WTC11 (cell line): ENCODE results near the gene PRKAR2B. TPM values are rescaled to one million over a fixed set of nuclear protein-coding genes. Genes with fewer than 3 reads are reported as not detected.

Source experiments
- ATAC-seq: fragments of 200-7000 bp; cut with Tn5 transposase; 2 replicates; pipeline ENCODE4 v1.10.0; 2021; ENCODE audit warnings: mild to moderate bottlenecking, moderate library complexity
- CTCF ChIA-PET: fragments of 300-600 bp; sonication (Branson Sonifier 250); formaldehyde crosslinking; loops from one replicate; lab custom pipeline; 2021; ENCODE audit warnings: antibody characterized with exemption; lab: Charles Lee
- POLR2A ChIA-PET: fragments of 350-600 bp; sonication (Branson Sonifier 250); formaldehyde crosslinking; loops from one replicate; lab custom pipeline; 2021; ENCODE audit warnings: antibody characterized with exemption; lab: Charles Lee
- DNase-seq: peaks from one replicate; pipeline ENCODE4 v3.0.0; 2021; ENCODE audit warnings: low spot score
- H3K27ac Mint-ChIP-seq: 2 replicates; pipeline ENCODE4 v1.8.0; 2021; ENCODE audit warnings: mixed read lengths
- H3K27me3 Mint-ChIP-seq: 2 replicates; pipeline ENCODE4 v1.8.0; 2021; ENCODE audit warnings: low read depth, mild to moderate bottlenecking, moderate library complexity, mixed read lengths
- H3K36me3 Mint-ChIP-seq: 2 replicates; pipeline ENCODE4 v1.8.0; 2021; ENCODE audit warnings: mixed read lengths
- H3K4me1 Mint-ChIP-seq: 2 replicates; pipeline ENCODE4 v1.8.0; 2022; ENCODE audit warnings: mixed read lengths
- H3K4me3 Mint-ChIP-seq: 2 replicates; pipeline ENCODE4 v1.8.0; 2021; ENCODE audit warnings: mild to moderate bottlenecking, moderate library complexity, mixed read lengths
- H3K9me3 Mint-ChIP-seq: 2 replicates; pipeline ENCODE4 v1.8.0; 2021; ENCODE audit warnings: mixed read lengths
- ATF1 ChIP-seq: sonication (generic); formaldehyde crosslinking; IDR thresholded peaks from 2 replicates; pipeline ENCODE4 v1.8.1; 2023; ENCODE audit warnings: mild to moderate bottlenecking, moderate library complexity, missing genetic modification reagents
- CBFB ChIP-seq: sonication (generic); formaldehyde crosslinking; IDR thresholded peaks from 2 replicates; pipeline ENCODE4 v1.8.1; 2022; ENCODE audit warnings: mild to moderate bottlenecking, low read depth, missing genetic modification reagents
- CREB1 ChIP-seq: sonication (generic); formaldehyde crosslinking; IDR thresholded peaks from 2 replicates; pipeline ENCODE4 v1.8.0; 2023; ENCODE audit warnings: mild to moderate bottlenecking, missing genetic modification reagents
- KAT7 ChIP-seq: sonication (generic); formaldehyde crosslinking; IDR thresholded peaks from 2 replicates; pipeline ENCODE4 v1.8.1; 2023; ENCODE audit warnings: missing genetic modification reagents, mild to moderate bottlenecking, borderline replicate concordance
- MYBL2 ChIP-seq: sonication (generic); formaldehyde crosslinking; IDR thresholded peaks from 2 replicates; pipeline ENCODE4 v1.8.1; 2023; ENCODE audit warnings: mild to moderate bottlenecking, moderate library complexity, missing genetic modification reagents
- NFE2L1 ChIP-seq: sonication (generic); formaldehyde crosslinking; IDR thresholded peaks from 2 replicates; pipeline ENCODE4 v1.8.1; 2023; ENCODE audit warnings: missing genetic modification reagents
- NR2C2 ChIP-seq: sonication (generic); formaldehyde crosslinking; IDR thresholded peaks from 2 replicates; pipeline ENCODE4 v1.8.0; 2022; ENCODE audit warnings: mild to moderate bottlenecking, missing genetic modification reagents
- PREB ChIP-seq: sonication (generic); formaldehyde crosslinking; IDR thresholded peaks from 2 replicates; pipeline ENCODE4 v1.8.1; 2022; ENCODE audit warnings: mild to moderate bottlenecking, missing genetic modification reagents, moderate library complexity, borderline replicate concordance
- TEAD1 ChIP-seq: sonication (generic); formaldehyde crosslinking; IDR thresholded peaks from 2 replicates; pipeline ENCODE4 v1.8.0; 2022; ENCODE audit warnings: mild to moderate bottlenecking, missing genetic modification reagents
- TP53 ChIP-seq: sonication (generic); formaldehyde crosslinking; IDR thresholded peaks from 2 replicates; pipeline ENCODE4 v1.8.1; 2023; ENCODE audit warnings: mild to moderate bottlenecking, missing genetic modification reagents
- ZNF232 ChIP-seq: sonication (generic); formaldehyde crosslinking; IDR thresholded peaks from 2 replicates; pipeline ENCODE4 v1.8.0; 2022; ENCODE audit warnings: mild to moderate bottlenecking, missing genetic modification reagents
- ZNF396 ChIP-seq: fragments of 250-450 bp; sonication (Bioruptor Pico); IDR thresholded peaks from 2 replicates; pipeline ENCODE4 v1.8.0; 2021; ENCODE audit warnings: mild to moderate bottlenecking, moderate library complexity, borderline replicate concordance
- ZNF425 ChIP-seq: fragments of 250-450 bp; sonication (Bioruptor Pico); conservative IDR thresholded peaks from 2 replicates; pipeline ENCODE4 v1.9.0; 2021; ENCODE audit warnings: mild to moderate bottlenecking
- ZNF532 ChIP-seq: fragments of 250-450 bp; sonication (Bioruptor Pico); IDR thresholded peaks from 2 replicates; pipeline ENCODE4 v1.9.0; 2021; ENCODE audit warnings: mild to moderate bottlenecking, borderline replicate concordance
- total RNA-seq: library from RNA; stranded (reverse); gene quantifications from 3 replicates; pipeline ENCODE4 v1.2.3, GENCODE V29; 2021
- TF ChIP-seq, protein P1 (sequence below): sonication (generic); formaldehyde crosslinking; IDR thresholded peaks from 2 replicates; pipeline ENCODE4 v1.8.1; 2022; ENCODE audit warnings: mild to moderate bottlenecking, moderate library complexity, missing genetic modification reagents
- TF ChIP-seq, protein P2 (sequence below): fragments of 250-450 bp; sonication (Bioruptor Pico); IDR thresholded peaks from 2 replicates; pipeline ENCODE4 v1.9.0; 2021; ENCODE audit warnings: moderate library complexity, mild to moderate bottlenecking, inconsistent platforms, borderline replicate concordance
- TF ChIP-seq, protein P3 (sequence below): fragments of 250-450 bp; sonication (Bioruptor Pico); IDR thresholded peaks from 2 replicates; pipeline ENCODE4 v1.9.0; 2021; ENCODE audit warnings: mild to moderate bottlenecking
- TF ChIP-seq, protein P4 (sequence below): sonication (generic); formaldehyde crosslinking; IDR thresholded peaks from 2 replicates; pipeline ENCODE4 v1.8.1; 2023; ENCODE audit warnings: mild to moderate bottlenecking, missing genetic modification reagents

PRKAR2B gene
- total RNA-seq, 1 experiment from 2014 or later: 29.6 TPM

DNA sequence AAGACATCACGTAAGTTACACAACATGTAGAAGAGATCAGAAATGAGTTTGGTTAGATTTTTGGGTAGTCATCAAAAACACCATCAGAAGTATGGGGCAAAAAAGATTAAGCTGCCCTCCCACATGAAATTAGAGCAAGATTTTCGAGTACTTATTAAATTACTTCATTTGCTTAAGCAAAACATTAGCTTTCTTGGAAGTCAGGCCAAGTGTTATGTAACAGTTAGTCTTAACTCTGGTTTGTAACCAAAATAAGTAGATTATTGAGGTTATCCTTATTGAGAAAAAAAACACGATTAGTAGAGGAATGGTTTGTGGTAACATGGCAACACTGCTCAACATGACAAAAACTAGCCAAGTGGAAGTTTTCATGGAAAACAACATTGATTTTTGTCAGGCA is 162.2 kb downstream of the PRKAR2B start:
- ATAC-seq (no peak), DNase-seq (no peak)
- Mint-ChIP-seq H3K27me3 (no peaks in the 10 kb centered on the region), H3K36me3 (peaks cover 11% of the 10 kb centered on the region), H3K4me3 (no peak overlapping the region), H3K9me3 (no peaks in the 10 kb centered on the region), H3K4me1 (no peaks in the 10 kb centered on the region), H3K27ac (no peak overlapping the region)
- TF ChIP-seq NFE2L1 (CRISPR knock-in tag) (no peak), ZNF232 (CRISPR knock-in tag) (no peak), ZNF425 (CRISPR knock-in tag) (no peak), CBFB (no peak), PREB (CRISPR knock-in tag) (no peak), ZNF396 (CRISPR knock-in tag) (no peak)
- TF ChIP-seq, protein P1, sequence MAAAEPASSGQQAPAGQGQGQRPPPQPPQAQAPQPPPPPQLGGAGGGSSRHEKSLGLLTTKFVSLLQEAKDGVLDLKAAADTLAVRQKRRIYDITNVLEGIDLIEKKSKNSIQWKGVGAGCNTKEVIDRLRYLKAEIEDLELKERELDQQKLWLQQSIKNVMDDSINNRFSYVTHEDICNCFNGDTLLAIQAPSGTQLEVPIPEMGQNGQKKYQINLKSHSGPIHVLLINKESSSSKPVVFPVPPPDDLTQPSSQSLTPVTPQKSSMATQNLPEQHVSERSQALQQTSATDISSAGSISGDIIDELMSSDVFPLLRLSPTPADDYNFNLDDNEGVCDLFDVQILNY: no peak
- POLR2A ChIA-PET: interaction anchor here (0.5 kb wide), 1 partner anchor 45 kb away, joined by 3 read pairs; no protein-coding TSS in a partner anchor
- CTCF ChIA-PET: interaction anchor here (1.2 kb wide), 1 partner anchor 260 kb away, joined by 3 read pairs; no protein-coding TSS in a partner anchor

DNA sequence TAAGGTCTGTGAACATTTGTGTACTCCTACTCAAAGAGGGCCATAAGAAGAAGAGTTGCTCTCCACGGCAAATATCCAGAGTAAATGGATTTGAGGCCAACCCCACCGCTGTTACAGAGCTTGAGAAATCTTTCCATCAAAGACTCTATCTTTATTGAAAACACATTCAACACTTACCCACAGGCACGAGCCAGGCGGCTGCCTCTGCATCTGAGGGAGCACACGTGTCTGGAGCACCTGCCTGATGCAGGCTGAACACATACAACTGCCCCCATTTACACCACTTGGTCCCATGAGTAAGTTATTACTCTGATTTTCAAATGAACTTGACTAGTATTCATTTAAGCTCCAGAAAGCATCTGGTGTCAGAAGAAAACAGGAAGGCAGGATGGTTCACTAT is 163.0 kb downstream of the PRKAR2B start:
- H3K4me3 Mint-ChIP-seq: no peak overlapping the region
- POLR2A ChIA-PET: no interaction called here
- ATAC-seq: no peak
- no peak overlapping the region for H3K27ac Mint-ChIP-seq
- no peaks in the 10 kb centered on the region for H3K27me3 Mint-ChIP-seq
- H3K9me3 Mint-ChIP-seq: no peaks in the 10 kb centered on the region
- no peaks in the 10 kb centered on the region for H3K4me1 Mint-ChIP-seq
- peaks cover 6% of the 10 kb centered on the region for H3K36me3 Mint-ChIP-seq
- TF ChIP-seq, protein P2, sequence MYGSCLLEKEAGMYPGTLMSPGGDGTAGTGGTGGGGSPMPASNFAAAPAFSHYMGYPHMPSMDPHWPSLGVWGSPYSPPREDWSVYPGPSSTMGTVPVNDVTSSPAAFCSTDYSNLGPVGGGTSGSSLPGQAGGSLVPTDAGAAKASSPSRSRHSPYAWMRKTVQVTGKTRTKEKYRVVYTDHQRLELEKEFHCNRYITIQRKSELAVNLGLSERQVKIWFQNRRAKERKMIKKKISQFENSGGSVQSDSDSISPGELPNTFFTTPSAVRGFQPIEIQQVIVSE (CRISPR knock-in tag): no peak
- TF ChIP-seq TP53 (CRISPR knock-in tag): no peak
- CTCF ChIA-PET: interaction anchor here (1.2 kb wide), 1 partner anchor 261 kb away, joined by 3 read pairs; no protein-coding TSS in a partner anchor
- no peak for DNase-seq

DNA sequence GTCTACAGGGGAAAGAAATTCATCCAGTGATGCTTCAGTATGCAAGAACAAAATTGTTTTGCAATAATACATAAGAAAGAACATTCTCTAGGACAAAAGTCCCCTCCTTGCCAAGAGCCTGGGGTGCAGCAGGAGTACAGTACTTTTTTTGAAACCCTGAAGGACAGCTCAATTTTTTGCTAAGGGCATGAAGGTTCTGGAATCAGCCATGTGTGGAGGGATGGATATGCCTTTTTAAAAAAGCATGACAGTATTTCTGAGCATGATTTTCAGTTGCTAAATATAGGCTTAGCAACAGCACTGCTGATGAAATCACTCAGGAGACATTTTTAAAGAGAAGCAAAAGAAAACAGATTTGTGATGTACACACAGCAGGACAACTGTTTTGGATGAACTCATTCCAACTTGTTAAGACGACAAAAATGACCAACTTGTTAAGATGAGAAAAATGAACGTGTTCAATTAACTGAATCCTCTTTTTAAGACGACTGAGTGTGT is 163.6 kb downstream of the PRKAR2B start:
- H3K27ac Mint-ChIP-seq: 0 out of 2 replicates have a peak overlapping the region, but pooled peaks have one; percentile 9
- ATAC-seq: no peak
- CTCF ChIA-PET: interaction anchor here (1.2 kb wide), 1 partner anchor 261 kb away, joined by 3 read pairs; no protein-coding TSS in a partner anchor
- no peak overlapping the region for H3K4me3 Mint-ChIP-seq
- peaks cover 6% of the 10 kb centered on the region for H3K36me3 Mint-ChIP-seq
- POLR2A ChIA-PET: no interaction called here
- H3K4me1 Mint-ChIP-seq: no peaks in the 10 kb centered on the region
- H3K27me3 Mint-ChIP-seq: no peaks in the 10 kb centered on the region
- no peaks in the 10 kb centered on the region for H3K9me3 Mint-ChIP-seq
- no peak for DNase-seq
- TF ChIP-seq ZNF532 (CRISPR knock-in tag): no peak
- no peak for TF ChIP-seq ATF1 (CRISPR knock-in tag)
- TF ChIP-seq, protein P3, sequence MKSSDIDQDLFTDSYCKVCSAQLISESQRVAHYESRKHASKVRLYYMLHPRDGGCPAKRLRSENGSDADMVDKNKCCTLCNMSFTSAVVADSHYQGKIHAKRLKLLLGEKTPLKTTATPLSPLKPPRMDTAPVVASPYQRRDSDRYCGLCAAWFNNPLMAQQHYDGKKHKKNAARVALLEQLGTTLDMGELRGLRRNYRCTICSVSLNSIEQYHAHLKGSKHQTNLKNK: no peak
- no peak for TF ChIP-seq NR2C2 (CRISPR knock-in tag)
- TF ChIP-seq CREB1 (CRISPR knock-in tag): no peak
- TF ChIP-seq, protein P1: no peak
- TF ChIP-seq TEAD1 (CRISPR knock-in tag): no peak
- no peak for TF ChIP-seq KAT7
- TF ChIP-seq, protein P4, sequence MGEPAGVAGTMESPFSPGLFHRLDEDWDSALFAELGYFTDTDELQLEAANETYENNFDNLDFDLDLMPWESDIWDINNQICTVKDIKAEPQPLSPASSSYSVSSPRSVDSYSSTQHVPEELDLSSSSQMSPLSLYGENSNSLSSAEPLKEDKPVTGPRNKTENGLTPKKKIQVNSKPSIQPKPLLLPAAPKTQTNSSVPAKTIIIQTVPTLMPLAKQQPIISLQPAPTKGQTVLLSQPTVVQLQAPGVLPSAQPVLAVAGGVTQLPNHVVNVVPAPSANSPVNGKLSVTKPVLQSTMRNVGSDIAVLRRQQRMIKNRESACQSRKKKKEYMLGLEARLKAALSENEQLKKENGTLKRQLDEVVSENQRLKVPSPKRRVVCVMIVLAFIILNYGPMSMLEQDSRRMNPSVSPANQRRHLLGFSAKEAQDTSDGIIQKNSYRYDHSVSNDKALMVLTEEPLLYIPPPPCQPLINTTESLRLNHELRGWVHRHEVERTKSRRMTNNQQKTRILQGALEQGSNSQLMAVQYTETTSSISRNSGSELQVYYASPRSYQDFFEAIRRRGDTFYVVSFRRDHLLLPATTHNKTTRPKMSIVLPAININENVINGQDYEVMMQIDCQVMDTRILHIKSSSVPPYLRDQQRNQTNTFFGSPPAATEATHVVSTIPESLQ: no peak
- TF ChIP-seq MYBL2 (CRISPR knock-in tag): no peak
